WERI-Rb-1 (cell line): ENCODE results near the gene OR52B6.
"Not testable (repeated sequence)": the region's sequence is repeated elsewhere in the genome, so short reads cannot be mapped to it uniquely, and the experiment has no call there.

Experiments used
- DNase-seq: peaks from one replicate; pipeline ENCODE4 v3.0.0-alpha.2; 2020
- H3K27ac ChIP-seq: fragments of 250-450 bp; sonication (Bioruptor Pico); 2 replicates; pipeline ENCODE4 v1.5.1; 2020; ENCODE audit warnings: mild to moderate bottlenecking, moderate library complexity
- H3K27me3 ChIP-seq: fragments of 250-450 bp; sonication (Bioruptor Pico); 2 replicates; pipeline ENCODE4 v1.5.1; 2021; ENCODE audit warnings: mild to moderate bottlenecking, low read depth, moderate library complexity; ENCODE audit not compliant: insufficient read depth, severe bottlenecking
- H3K36me3 ChIP-seq: fragments of 250-450 bp; sonication (Bioruptor Pico); 2 replicates; pipeline ENCODE4 v1.5.1; 2020; ENCODE audit warnings: mild to moderate bottlenecking, moderate library complexity
- H3K4me3 ChIP-seq: 2 replicates; pipeline ENCODE4 v1.5.1; 2011; ENCODE audit warnings: low read depth, mild to moderate bottlenecking, control low read depth, low read length
- H3K9me3 ChIP-seq: fragments of 250-450 bp; sonication (Bioruptor Pico); 2 replicates; pipeline ENCODE4 v1.5.1; 2021; ENCODE audit warnings: mild to moderate bottlenecking, moderate library complexity; ENCODE audit not compliant: severe bottlenecking
- CTCF ChIP-seq: IDR thresholded peaks from 2 replicates; pipeline ENCODE4 v1.5.1; 2011; ENCODE audit warnings: low read depth, mild to moderate bottlenecking, control low read depth, inconsistent platforms, low read length

The OR52B6 gene

DNA sequence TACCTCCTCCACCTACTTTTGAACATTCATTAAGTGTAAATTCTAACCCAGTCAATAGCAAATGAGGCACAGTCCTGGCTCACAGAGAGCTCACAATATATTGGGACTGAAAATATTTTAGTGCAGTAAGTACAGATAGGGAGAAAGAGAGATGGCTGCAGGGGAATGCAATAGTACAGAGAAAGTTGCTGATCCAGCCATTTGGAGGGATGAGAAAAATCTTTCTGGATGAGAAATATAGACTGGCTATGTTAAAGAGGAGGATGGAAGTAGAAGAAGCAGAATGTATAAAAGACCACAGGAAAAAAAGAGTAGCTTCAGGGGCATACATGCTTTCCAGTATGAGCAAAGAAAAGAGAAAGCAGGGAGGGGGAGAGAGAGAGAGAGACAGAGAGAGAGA, 3.6 kb upstream of the OR52B6 start:
- no peak for DNase-seq
- TF ChIP-seq CTCF, result no peak
- no peak overlapping the region for H3K27ac ChIP-seq
- H3K36me3 ChIP-seq, result no peaks in the 10 kb centered on the region
- H3K27me3 ChIP-seq, result peaks cover 67% of the 10 kb centered on the region
- H3K9me3 ChIP-seq, result no peaks in the 10 kb centered on the region
- no peak overlapping the region for H3K4me3 ChIP-seq

DNA sequence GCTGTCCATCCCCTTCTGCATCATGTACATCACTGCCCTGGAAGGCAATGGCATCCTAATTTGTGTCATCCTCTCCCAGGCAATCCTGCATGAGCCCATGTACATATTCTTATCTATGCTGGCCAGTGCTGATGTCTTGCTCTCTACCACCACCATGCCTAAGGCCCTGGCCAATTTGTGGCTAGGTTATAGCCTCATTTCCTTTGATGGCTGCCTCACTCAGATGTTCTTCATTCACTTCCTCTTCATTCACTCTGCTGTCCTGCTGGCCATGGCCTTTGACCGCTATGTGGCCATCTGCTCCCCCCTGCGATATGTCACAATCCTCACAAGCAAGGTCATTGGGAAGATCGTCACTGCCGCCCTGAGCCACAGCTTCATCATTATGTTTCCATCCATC, 337 bp downstream of the OR52B6 start:
- peaks cover 66% of the 10 kb centered on the region for H3K27me3 ChIP-seq
- H3K27ac ChIP-seq, result no peak overlapping the region
- no peak for TF ChIP-seq CTCF
- no peak for DNase-seq
- H3K36me3 ChIP-seq, result no peaks in the 10 kb centered on the region
- no peak overlapping the region for H3K4me3 ChIP-seq
- H3K9me3 ChIP-seq, result no peaks in the 10 kb centered on the region

DNA sequence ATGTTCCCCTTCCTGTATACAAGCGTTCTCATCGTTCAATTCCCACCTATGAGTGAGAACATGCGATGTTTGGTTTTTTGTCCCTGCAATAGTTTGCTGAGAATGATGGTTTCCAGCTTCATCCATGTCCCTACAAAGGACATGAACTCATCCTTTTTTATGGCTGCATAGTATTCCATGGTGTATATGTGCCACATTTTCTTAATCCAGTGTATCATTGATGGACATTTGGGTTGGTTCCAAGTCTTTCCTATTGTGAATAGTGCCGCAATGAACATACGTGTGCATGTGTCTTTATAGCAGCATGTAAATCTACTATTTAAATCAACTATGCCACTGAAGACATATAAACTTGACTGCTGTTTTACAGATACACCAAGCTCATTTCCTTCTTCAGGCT, 3.8 kb downstream of the OR52B6 start:
- not testable (repeated sequence) for H3K4me3 ChIP-seq, DNase-seq, H3K27ac ChIP-seq, H3K9me3 ChIP-seq, H3K36me3 ChIP-seq
- H3K27me3 ChIP-seq, result peaks cover 60% of the 10 kb centered on the region

GRCh38 chr11:5589906-5590305, 9.2 kb downstream of the OR52B6 start:
- H3K27ac ChIP-seq, H3K4me3 ChIP-seq, H3K36me3 ChIP-seq, H3K9me3 ChIP-seq, DNase-seq: not testable (repeated sequence)
- H3K27me3 ChIP-seq, result peaks cover 67% of the 10 kb centered on the region

- TF ChIP-seq CTCF, result no peak
- no peak for DNase-seq
- Histone ChIP-seq H3K4me3 (no peak overlapping the region), H3K27me3 (peaks cover 71% of the 10 kb centered on the region), H3K27ac (no peak overlapping the region), H3K36me3 (no peaks in the 10 kb centered on the region), H3K9me3 (peaks cover 2% of the 10 kb centered on the region)
These were observed 10.9 kb downstream of the OR52B6 start for GRCh38 chr11:5591613-5592012.

DNA sequence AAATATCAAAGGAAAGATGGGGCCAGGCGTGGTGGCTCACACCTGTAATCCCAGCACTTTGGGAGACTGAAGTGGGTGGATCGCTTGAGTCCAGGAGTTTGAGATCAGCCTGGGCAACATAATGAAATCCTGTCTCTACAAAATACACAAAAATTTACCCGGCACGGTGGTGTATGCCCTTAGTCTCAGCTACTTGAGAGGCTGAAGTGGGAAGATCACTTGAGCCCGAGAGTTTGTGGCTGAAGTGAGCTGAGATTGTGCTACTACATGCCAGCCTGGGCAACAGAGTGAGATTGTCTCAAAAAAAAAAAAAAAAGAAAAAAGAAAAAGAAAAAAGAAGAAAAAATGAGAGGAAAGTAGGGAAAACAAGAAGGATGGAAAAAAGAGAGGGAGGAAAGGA, 11.9 kb downstream of the OR52B6 start:
- TF ChIP-seq CTCF, result no peak
- no peak overlapping the region for H3K4me3 ChIP-seq
- no peak for DNase-seq
- H3K27me3 ChIP-seq, result peaks cover 74% of the 10 kb centered on the region
- no peaks in the 10 kb centered on the region for H3K36me3 ChIP-seq
- H3K9me3 ChIP-seq, result peaks cover 2% of the 10 kb centered on the region
- H3K27ac ChIP-seq, result no peak overlapping the region

DNA sequence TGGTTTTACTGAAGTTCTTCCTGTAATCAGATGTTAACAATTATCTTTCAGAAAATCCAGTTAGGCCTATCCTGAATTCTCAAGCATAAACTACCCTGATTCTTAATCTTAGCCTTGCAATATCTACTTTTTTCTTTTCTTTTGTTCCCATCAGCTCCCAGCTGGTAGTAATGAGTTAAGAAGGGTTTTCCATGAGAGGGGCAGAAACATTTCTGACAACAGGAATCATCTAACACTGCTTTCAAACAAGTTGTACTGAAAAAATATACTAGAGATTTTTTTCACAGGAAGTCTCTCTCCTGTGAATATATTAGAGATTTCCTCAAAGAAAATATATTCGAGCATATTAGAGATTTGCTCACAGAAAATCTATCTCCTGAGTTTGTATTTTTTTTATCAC, 12.5 kb downstream of the OR52B6 start:
- Histone ChIP-seq H3K27ac (no peak overlapping the region), H3K4me3 (no peak overlapping the region), H3K27me3 (peaks cover 77% of the 10 kb centered on the region), H3K36me3 (no peaks in the 10 kb centered on the region), H3K9me3 (peaks cover 2% of the 10 kb centered on the region)
- TF ChIP-seq CTCF, result no peak
- DNase-seq, result no peak
